ENCODE measurements around the gene DST. TPM values are rescaled to one million over a fixed set of nuclear protein-coding genes. Genes with fewer than 3 reads are reported as not detected.

DST gene
- total RNA-seq, 1 donor from 2014 or later, result 442 TPM

DNA sequence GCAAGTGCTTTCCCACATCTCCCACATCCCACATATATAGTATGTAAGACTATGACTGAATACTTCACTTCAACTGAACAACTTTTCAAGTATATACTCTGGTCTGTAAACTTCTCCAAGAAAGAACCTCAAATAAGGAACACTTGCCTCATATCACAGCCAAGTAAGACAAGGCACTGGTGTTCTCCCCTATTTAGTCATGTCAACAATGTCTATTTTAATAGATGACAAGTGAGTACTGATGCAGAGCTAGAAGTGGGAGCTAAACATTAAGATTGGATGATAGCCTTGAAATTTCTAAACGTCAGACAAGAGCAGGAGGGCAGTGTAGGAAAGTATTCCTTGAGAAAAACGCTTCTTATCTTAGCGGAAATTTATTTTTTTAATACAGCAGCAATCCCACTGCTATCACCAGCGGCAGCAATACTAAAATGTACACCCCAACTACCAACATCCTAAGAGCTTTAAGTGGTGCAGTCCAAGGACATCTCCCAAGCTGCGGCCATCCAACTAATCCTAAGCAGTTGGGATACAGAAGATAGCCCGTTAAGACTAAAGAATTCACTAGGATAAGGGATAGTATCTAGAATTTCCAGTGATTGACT, 29.3 kb downstream of the DST start:
- Mint-ChIP-seq H3K4me1 (ENCODE audit: low read depth, unreplicated experiment) (peaks cover 2% of the 10 kb centered on the region), H3K27ac (ENCODE audit: unreplicated experiment) (no peak overlapping the region), H3K4me3 (ENCODE audit: unreplicated experiment) (no peak overlapping the region), H3K36me3 (ENCODE audit: low read depth, unreplicated experiment) (peaks cover 18% of the 10 kb centered on the region), H3K27me3 (ENCODE audit: low read depth, unreplicated experiment) (no peaks in the 10 kb centered on the region), H3K9me3 (ENCODE audit: unreplicated experiment) (no peaks in the 10 kb centered on the region)
- Histone ChIP-seq H3K79me2 (ENCODE audit: insufficient read depth, low read length) (no peaks in the 10 kb centered on the region), H4K20me1 (ENCODE audit: insufficient read depth, low read length) (no peaks in the 10 kb centered on the region), H3K36me3 (ENCODE audit: insufficient read depth, low read length) (peaks cover 69% of the 10 kb centered on the region), H3K4me2 (ENCODE audit: low read length) (no peak overlapping the region), H3K4me3 (ENCODE audit: insufficient read depth, low read depth, low read length) (no peak overlapping the region), H3K9ac (ENCODE audit: low read length) (no peak overlapping the region), H2AFZ (ENCODE audit: low read depth, low read length) (no peak overlapping the region), H3K27me3 (ENCODE audit: insufficient read depth, low read length) (no peaks in the 10 kb centered on the region), H3K27ac (ENCODE audit: low read depth, low read length) (no peak overlapping the region), H3K9me3 (ENCODE audit: insufficient read depth, low read depth, low read length) (no peaks in the 10 kb centered on the region), H3K4me1 (ENCODE audit: insufficient read depth, low read length) (no peaks in the 10 kb centered on the region)
- TF ChIP-seq, protein P1, sequence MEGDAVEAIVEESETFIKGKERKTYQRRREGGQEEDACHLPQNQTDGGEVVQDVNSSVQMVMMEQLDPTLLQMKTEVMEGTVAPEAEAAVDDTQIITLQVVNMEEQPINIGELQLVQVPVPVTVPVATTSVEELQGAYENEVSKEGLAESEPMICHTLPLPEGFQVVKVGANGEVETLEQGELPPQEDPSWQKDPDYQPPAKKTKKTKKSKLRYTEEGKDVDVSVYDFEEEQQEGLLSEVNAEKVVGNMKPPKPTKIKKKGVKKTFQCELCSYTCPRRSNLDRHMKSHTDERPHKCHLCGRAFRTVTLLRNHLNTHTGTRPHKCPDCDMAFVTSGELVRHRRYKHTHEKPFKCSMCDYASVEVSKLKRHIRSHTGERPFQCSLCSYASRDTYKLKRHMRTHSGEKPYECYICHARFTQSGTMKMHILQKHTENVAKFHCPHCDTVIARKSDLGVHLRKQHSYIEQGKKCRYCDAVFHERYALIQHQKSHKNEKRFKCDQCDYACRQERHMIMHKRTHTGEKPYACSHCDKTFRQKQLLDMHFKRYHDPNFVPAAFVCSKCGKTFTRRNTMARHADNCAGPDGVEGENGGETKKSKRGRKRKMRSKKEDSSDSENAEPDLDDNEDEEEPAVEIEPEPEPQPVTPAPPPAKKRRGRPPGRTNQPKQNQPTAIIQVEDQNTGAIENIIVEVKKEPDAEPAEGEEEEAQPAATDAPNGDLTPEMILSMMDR (IDR thresholded peaks at IDR 0.05; ENCODE audit: insufficient read depth, low read depth, low read length), result no peak
- TF ChIP-seq EZH2 (IDR thresholded peaks at IDR 0.05; ENCODE audit: insufficient read depth, low read length), result no peak
- DNase-seq (ENCODE audit: low read depth) (no peak), FAIRE-seq (no peak)

DNA sequence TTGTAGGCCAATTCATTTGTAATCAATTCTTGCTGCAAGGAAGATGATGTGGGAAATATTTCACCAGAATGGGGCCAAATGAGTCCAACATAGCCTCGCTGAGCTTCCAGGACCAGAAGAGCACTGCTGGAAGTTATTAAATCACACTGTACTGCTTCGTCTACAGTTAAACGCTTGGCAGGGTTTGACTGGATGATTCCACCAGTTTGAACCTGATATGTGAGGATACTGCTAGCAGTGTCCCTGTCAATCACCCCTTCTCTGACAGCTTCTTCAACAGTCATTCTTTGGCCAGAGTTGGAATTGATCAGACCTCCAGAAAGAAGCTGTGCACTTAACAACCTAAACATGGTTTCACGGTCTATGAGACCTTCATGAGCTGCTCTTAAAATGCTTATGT, 34.4 kb downstream of the DST start:
- Mint-ChIP-seq H3K4me3 (ENCODE audit: unreplicated experiment) (no peak overlapping the region), H3K27ac (ENCODE audit: unreplicated experiment) (no peak overlapping the region), H3K9me3 (ENCODE audit: unreplicated experiment) (no peaks in the 10 kb centered on the region), H3K27me3 (ENCODE audit: low read depth, unreplicated experiment) (no peaks in the 10 kb centered on the region), H3K36me3 (ENCODE audit: low read depth, unreplicated experiment) (peaks cover 23% of the 10 kb centered on the region), H3K4me1 (ENCODE audit: low read depth, unreplicated experiment) (peaks cover 15% of the 10 kb centered on the region)
- no peak overlapping the region for H2AFZ ChIP-seq (ENCODE audit: low read depth, low read length)
- H3K27ac ChIP-seq (ENCODE audit: low read depth, low read length), result no peak overlapping the region
- DNase-seq (ENCODE audit: low read depth), result no peak
- H3K9ac ChIP-seq (ENCODE audit: low read length), result no peak overlapping the region
- H3K79me2 ChIP-seq (ENCODE audit: insufficient read depth, low read length), result no peaks in the 10 kb centered on the region
- peaks cover 66% of the 10 kb centered on the region for H3K36me3 ChIP-seq (ENCODE audit: insufficient read depth, low read length)
- no peaks in the 10 kb centered on the region for H4K20me1 ChIP-seq (ENCODE audit: insufficient read depth, low read length)
- H3K4me2 ChIP-seq (ENCODE audit: low read length), result no peak overlapping the region
- no peak for TF ChIP-seq EZH2 (IDR thresholded peaks at IDR 0.05; ENCODE audit: insufficient read depth, low read length)
- TF ChIP-seq, protein P1 (IDR thresholded peaks at IDR 0.05; ENCODE audit: insufficient read depth, low read depth, low read length), result no peak
- no peak for FAIRE-seq
- no peaks in the 10 kb centered on the region for H3K27me3 ChIP-seq (ENCODE audit: insufficient read depth, low read length)
- no peaks in the 10 kb centered on the region for H3K9me3 ChIP-seq (ENCODE audit: insufficient read depth, low read depth, low read length)
- no peaks in the 10 kb centered on the region for H3K4me1 ChIP-seq (ENCODE audit: insufficient read depth, low read length)
- H3K4me3 ChIP-seq (ENCODE audit: insufficient read depth, low read depth, low read length), result no peak overlapping the region

DNA sequence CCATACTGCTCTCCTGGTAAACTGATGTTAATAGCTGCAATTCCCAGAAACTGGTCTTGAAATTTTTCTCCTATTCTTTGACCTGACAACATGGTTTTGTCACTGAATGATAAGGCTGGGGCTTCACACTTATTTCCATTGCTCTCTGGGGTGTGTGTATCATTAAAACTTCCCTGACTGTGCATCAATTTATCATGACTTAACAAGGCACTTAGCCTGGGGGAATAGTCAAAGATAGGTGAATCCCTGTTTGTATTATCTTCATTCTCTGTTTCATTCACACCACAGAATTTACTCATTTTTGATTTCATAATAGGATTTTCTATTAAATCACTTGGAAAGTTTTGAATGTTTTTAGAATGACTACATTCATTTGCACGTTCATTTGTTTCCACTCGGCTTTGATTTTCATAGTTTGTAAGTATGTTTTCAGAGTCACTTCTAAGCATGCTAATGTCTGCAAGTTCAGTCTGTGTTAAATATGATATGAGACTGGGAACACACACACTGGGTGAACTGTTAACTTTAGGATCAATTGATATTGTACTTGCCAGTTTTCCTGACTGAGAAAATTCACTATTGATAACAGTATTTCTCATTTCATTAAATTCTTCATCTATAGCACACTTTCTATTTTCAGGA, 35.5 kb downstream of the DST start:
- Histone ChIP-seq H3K79me2 (ENCODE audit: insufficient read depth, low read length) (no peaks in the 10 kb centered on the region), H3K4me1 (ENCODE audit: insufficient read depth, low read length) (no peaks in the 10 kb centered on the region), H4K20me1 (ENCODE audit: insufficient read depth, low read length) (no peaks in the 10 kb centered on the region), H2AFZ (ENCODE audit: low read depth, low read length) (no peak overlapping the region), H3K27me3 (ENCODE audit: insufficient read depth, low read length) (no peaks in the 10 kb centered on the region), H3K4me3 (ENCODE audit: insufficient read depth, low read depth, low read length) (no peak overlapping the region), H3K36me3 (ENCODE audit: insufficient read depth, low read length) (peaks cover 72% of the 10 kb centered on the region), H3K9me3 (ENCODE audit: insufficient read depth, low read depth, low read length) (no peaks in the 10 kb centered on the region), H3K4me2 (ENCODE audit: low read length) (no peak overlapping the region), H3K9ac (ENCODE audit: low read length) (no peak overlapping the region), H3K27ac (ENCODE audit: low read depth, low read length) (no peak overlapping the region)
- H3K4me3 Mint-ChIP-seq (ENCODE audit: unreplicated experiment), result no peak overlapping the region
- H3K27ac Mint-ChIP-seq (ENCODE audit: unreplicated experiment), result no peak overlapping the region
- peaks cover 20% of the 10 kb centered on the region for H3K36me3 Mint-ChIP-seq (ENCODE audit: low read depth, unreplicated experiment)
- H3K9me3 Mint-ChIP-seq (ENCODE audit: unreplicated experiment), result no peaks in the 10 kb centered on the region
- peaks cover 15% of the 10 kb centered on the region for H3K4me1 Mint-ChIP-seq (ENCODE audit: low read depth, unreplicated experiment)
- no peak for TF ChIP-seq EZH2 (IDR thresholded peaks at IDR 0.05; ENCODE audit: insufficient read depth, low read length)
- TF ChIP-seq, protein P1 (IDR thresholded peaks at IDR 0.05; ENCODE audit: insufficient read depth, low read depth, low read length), result no peak
- FAIRE-seq, result no peak
- no peak for DNase-seq (ENCODE audit: low read depth)
- H3K27me3 Mint-ChIP-seq (ENCODE audit: low read depth, unreplicated experiment), result no peaks in the 10 kb centered on the region

All from astrocyte (in vitro differentiated cells and primary cell).